ELR (cell line): ENCODE measurements around the gene SEMA4C.

ENCODE experiments used
- DNase-seq: peaks from one replicate; pipeline ENCODE4 v3.0.0-alpha.2; 2015; ENCODE audit warnings: low read depth

The SEMA4C gene

GRCh38 chr2:96869822-96870625, at the start of gene SEMA4C:
Gene SEMA4C, minus strand, starts transcription at chr2:96870080. Its CDS starts 2,194 bp downstream, at chr2:96867886.
- DNase-seq: peak; percentile 53

GRCh38 chr2:96918754-96919550, 49.1 kb upstream of the SEMA4C start:
- no peak for DNase-seq

- DNase-seq: no peak
These were observed 48.3 kb upstream of the SEMA4C start for GRCh38 chr2:96918092-96918753.

- DNase-seq: no peak
These were observed 47.0 kb upstream of the SEMA4C start for GRCh38 chr2:96916646-96917543.

- DNase-seq: no peak
These were observed 46.3 kb upstream of the SEMA4C start for GRCh38 chr2:96916156-96916630.

GRCh38 chr2:96914332-96914731, 44.5 kb upstream of the SEMA4C start:
- no peak for DNase-seq

GRCh38 chr2:96913398-96914202, 43.7 kb upstream of the SEMA4C start:
- DNase-seq: no peak

GRCh38 chr2:96913117-96913397, 43.2 kb upstream of the SEMA4C start:
- DNase-seq: no peak

GRCh38 chr2:96912346-96913116, 42.7 kb upstream of the SEMA4C start:
- DNase-seq: no peak

GRCh38 chr2:96909611-96910021, 39.7 kb upstream of the SEMA4C start:
- no peak for DNase-seq

- DNase-seq: no peak
These were observed 37.5 kb upstream of the SEMA4C start for GRCh38 chr2:96907115-96908041.

GRCh38 chr2:96906729-96907114, 36.8 kb upstream of the SEMA4C start:
- no peak for DNase-seq

- DNase-seq: no peak
These were observed 33.9 kb upstream of the SEMA4C start for GRCh38 chr2:96903815-96904214.

- DNase-seq: no peak
These were observed 33.4 kb upstream of the SEMA4C start for GRCh38 chr2:96903318-96903717.

GRCh38 chr2:96900237-96900636, 30.4 kb upstream of the SEMA4C start:
- no peak for DNase-seq

- DNase-seq: no peak
These were observed 29.5 kb upstream of the SEMA4C start for GRCh38 chr2:96899413-96899741.

GRCh38 chr2:96898641-96899412, 28.9 kb upstream of the SEMA4C start:
- DNase-seq: peak; percentile 62

GRCh38 chr2:96898135-96898505, 28.2 kb upstream of the SEMA4C start:
- no peak for DNase-seq
